ENCODE measurements around the gene SPATA31E1. TPM values are rescaled to one million over a fixed set of nuclear protein-coding genes. Genes with fewer than 3 reads are reported as not detected.

The SPATA31E1 gene
- total RNA-seq, 2 experiments from 2014 or later, result not detected

- no peak overlapping the region for H3K27ac Mint-ChIP-seq
- no peaks in the 10 kb centered on the region for H3K4me1 Mint-ChIP-seq (ENCODE audit: low read depth)
- CTCF ChIA-PET, result no interaction called here
- no peak overlapping the region for H3K4me3 Mint-ChIP-seq
- DNase-seq (no peak), ATAC-seq (no peak)
- TF ChIP-seq CTCF (IDR thresholded peaks at IDR 0.05), result no peak
- no peaks in the 10 kb centered on the region for H3K36me3 Mint-ChIP-seq (ENCODE audit: low read depth)
- no peaks in the 10 kb centered on the region for H3K27me3 Mint-ChIP-seq
- intact Hi-C loops (cut with micrococcal nuclease), result no loop called here
- POLR2A ChIA-PET, result no interaction called here
- peaks cover 9% of the 10 kb centered on the region for H3K9me3 Mint-ChIP-seq
Measured at GRCh38 chr9:87863882-87864465, 18.7 kb upstream of the SPATA31E1 start.

GRCh38 chr9:87864915-87865314 lies 17.8 kb upstream of the SPATA31E1 start:
- peaks cover 8% of the 10 kb centered on the region for H3K9me3 Mint-ChIP-seq
- H3K4me3 Mint-ChIP-seq, result no peak overlapping the region
- DNase-seq, result no peak
- intact Hi-C loops (cut with micrococcal nuclease), result no loop called here
- H3K36me3 Mint-ChIP-seq (ENCODE audit: low read depth), result no peaks in the 10 kb centered on the region
- POLR2A ChIA-PET, result no interaction called here
- CTCF ChIA-PET, result no interaction called here
- no peak for TF ChIP-seq CTCF (IDR thresholded peaks at IDR 0.05)
- ATAC-seq, result no peak
- no peaks in the 10 kb centered on the region for H3K4me1 Mint-ChIP-seq (ENCODE audit: low read depth)
- no peaks in the 10 kb centered on the region for H3K27me3 Mint-ChIP-seq
- no peak overlapping the region for H3K27ac Mint-ChIP-seq

- ATAC-seq, result no peak
- no peaks in the 10 kb centered on the region for H3K36me3 Mint-ChIP-seq (ENCODE audit: low read depth)
- H3K9me3 Mint-ChIP-seq, result peaks cover 4% of the 10 kb centered on the region
- H3K4me1 Mint-ChIP-seq (ENCODE audit: low read depth), result no peaks in the 10 kb centered on the region
- H3K27ac Mint-ChIP-seq, result no peak overlapping the region
- CTCF ChIA-PET, result interaction anchor here (1.3 kb wide), 1 partner anchor 28 kb away, joined by 3 read pairs; no protein-coding TSS in a partner anchor
- H3K27me3 Mint-ChIP-seq, result no peaks in the 10 kb centered on the region
- intact Hi-C loops (cut with micrococcal nuclease), result no loop called here
- no peak for TF ChIP-seq CTCF (IDR thresholded peaks at IDR 0.05)
- no peak for DNase-seq
- POLR2A ChIA-PET, result no interaction called here
- no peak overlapping the region for H3K4me3 Mint-ChIP-seq
Measured at GRCh38 chr9:87865626-87866025, 17.1 kb upstream of the SPATA31E1 start.

- no peak overlapping the region for H3K27ac Mint-ChIP-seq
- ChIA-PET CTCF (interaction anchor here (1.3 kb wide), 1 partner anchor 12 kb away, joined by 3 read pairs; no protein-coding TSS in a partner anchor), POLR2A (no interaction called here)
- no peak for ATAC-seq
- H3K4me3 Mint-ChIP-seq, result no peak overlapping the region
- intact Hi-C loops (cut with micrococcal nuclease), result no loop called here
- no peaks in the 10 kb centered on the region for H3K27me3 Mint-ChIP-seq
- no peak for DNase-seq
- H3K9me3 Mint-ChIP-seq, result no peaks in the 10 kb centered on the region
- no peak for TF ChIP-seq CTCF (IDR thresholded peaks at IDR 0.05)
- H3K36me3 Mint-ChIP-seq (ENCODE audit: low read depth), result no peaks in the 10 kb centered on the region
- H3K4me1 Mint-ChIP-seq (ENCODE audit: low read depth), result no peaks in the 10 kb centered on the region
Measured at GRCh38 chr9:87867391-87867790, 15.3 kb upstream of the SPATA31E1 start.

- Mint-ChIP-seq H3K36me3 (ENCODE audit: low read depth) (no peaks in the 10 kb centered on the region), H3K9me3 (no peaks in the 10 kb centered on the region), H3K4me1 (ENCODE audit: low read depth) (no peaks in the 10 kb centered on the region), H3K27me3 (no peaks in the 10 kb centered on the region), H3K4me3 (no peak overlapping the region), H3K27ac (no peak overlapping the region)
- CTCF ChIA-PET, result interaction anchor here (1.3 kb wide), 1 partner anchor 11 kb away, joined by 3 read pairs; no protein-coding TSS in a partner anchor
- DNase-seq, result no peak
- POLR2A ChIA-PET, result no interaction called here
- intact Hi-C loops (cut with micrococcal nuclease), result no loop called here
- ATAC-seq, result no peak
- no peak for TF ChIP-seq CTCF (IDR thresholded peaks at IDR 0.05)
Measured at GRCh38 chr9:87868175-87868574, 14.5 kb upstream of the SPATA31E1 start.
